ENCODE results near the gene CSTPP1.
"Not testable (repeated sequence)": the region's sequence is repeated elsewhere in the genome, so short reads cannot be mapped to it uniquely, and the experiment has no call there.

The CSTPP1 gene

GRCh38 chr11:46984548-46984947 is 48.0 kb downstream of the CSTPP1 start:
- Histone ChIP-seq H3K9me3 (ENCODE audit: control insufficient read depth, insufficient read depth, low read length) (no peaks in the 10 kb centered on the region), H3K9me2 (replicated peaks; ENCODE audit: control insufficient read depth, low read length) (no peaks in the 10 kb centered on the region), H3K4me3 (ENCODE audit: low read length) (no peak overlapping the region), H3K79me2 (ENCODE audit: control insufficient read depth, low read length) (no peaks in the 10 kb centered on the region), H3K4me1 (ENCODE audit: control insufficient read depth, low read length) (no peaks in the 10 kb centered on the region), H3F3A (ENCODE audit: control insufficient read depth, insufficient read depth) (no peaks in the 10 kb centered on the region), H3K27me3 (ENCODE audit: control insufficient read depth, low read length) (no peaks in the 10 kb centered on the region), H3K36me3 (ENCODE audit: control insufficient read depth, low read length) (peaks cover 1% of the 10 kb centered on the region), H3K4me2 (ENCODE audit: low read length) (no peak overlapping the region), H4K20me1 (ENCODE audit: control insufficient read depth, insufficient read depth, low read depth, low read length) (no peaks in the 10 kb centered on the region), H3K27ac (ENCODE audit: low read depth, low read length) (no peak overlapping the region)
- TF ChIP-seq EZH2phosphoT487 (IDR thresholded peaks at IDR 0.05; ENCODE audit: borderline replicate concordance, low read length) = no peak
- TF ChIP-seq, protein P1, sequence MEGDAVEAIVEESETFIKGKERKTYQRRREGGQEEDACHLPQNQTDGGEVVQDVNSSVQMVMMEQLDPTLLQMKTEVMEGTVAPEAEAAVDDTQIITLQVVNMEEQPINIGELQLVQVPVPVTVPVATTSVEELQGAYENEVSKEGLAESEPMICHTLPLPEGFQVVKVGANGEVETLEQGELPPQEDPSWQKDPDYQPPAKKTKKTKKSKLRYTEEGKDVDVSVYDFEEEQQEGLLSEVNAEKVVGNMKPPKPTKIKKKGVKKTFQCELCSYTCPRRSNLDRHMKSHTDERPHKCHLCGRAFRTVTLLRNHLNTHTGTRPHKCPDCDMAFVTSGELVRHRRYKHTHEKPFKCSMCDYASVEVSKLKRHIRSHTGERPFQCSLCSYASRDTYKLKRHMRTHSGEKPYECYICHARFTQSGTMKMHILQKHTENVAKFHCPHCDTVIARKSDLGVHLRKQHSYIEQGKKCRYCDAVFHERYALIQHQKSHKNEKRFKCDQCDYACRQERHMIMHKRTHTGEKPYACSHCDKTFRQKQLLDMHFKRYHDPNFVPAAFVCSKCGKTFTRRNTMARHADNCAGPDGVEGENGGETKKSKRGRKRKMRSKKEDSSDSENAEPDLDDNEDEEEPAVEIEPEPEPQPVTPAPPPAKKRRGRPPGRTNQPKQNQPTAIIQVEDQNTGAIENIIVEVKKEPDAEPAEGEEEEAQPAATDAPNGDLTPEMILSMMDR (IDR thresholded peaks at IDR 0.05; ENCODE audit: low read depth, low read length, poor library complexity, severe bottlenecking) = no peak

GRCh38 chr11:46984987-46985386 is 48.4 kb downstream of the CSTPP1 start:
- Histone ChIP-seq H3K9me2 (replicated peaks; ENCODE audit: control insufficient read depth, low read length) (no peaks in the 10 kb centered on the region), H3K9me3 (ENCODE audit: control insufficient read depth, insufficient read depth, low read length) (no peaks in the 10 kb centered on the region), H3K4me1 (ENCODE audit: control insufficient read depth, low read length) (peaks cover under 1% of the 10 kb centered on the region), H3F3A (ENCODE audit: control insufficient read depth, insufficient read depth) (no peaks in the 10 kb centered on the region), H3K36me3 (ENCODE audit: control insufficient read depth, low read length) (peaks cover 6% of the 10 kb centered on the region), H4K20me1 (ENCODE audit: control insufficient read depth, insufficient read depth, low read depth, low read length) (no peaks in the 10 kb centered on the region), H3K4me3 (ENCODE audit: low read length) (no peak overlapping the region), H3K4me2 (ENCODE audit: low read length) (no peak overlapping the region), H3K79me2 (ENCODE audit: control insufficient read depth, low read length) (no peaks in the 10 kb centered on the region), H3K27me3 (ENCODE audit: control insufficient read depth, low read length) (no peaks in the 10 kb centered on the region), H3K27ac (ENCODE audit: low read depth, low read length) (no peak overlapping the region)
- TF ChIP-seq EZH2phosphoT487 (IDR thresholded peaks at IDR 0.05; ENCODE audit: borderline replicate concordance, low read length) = no peak
- TF ChIP-seq, protein P1 (IDR thresholded peaks at IDR 0.05; ENCODE audit: low read depth, low read length, poor library complexity, severe bottlenecking) = no peak

- no peak for TF ChIP-seq EZH2phosphoT487 (IDR thresholded peaks at IDR 0.05; ENCODE audit: borderline replicate concordance, low read length)
- TF ChIP-seq, protein P1 (IDR thresholded peaks at IDR 0.05; ENCODE audit: low read depth, low read length, poor library complexity, severe bottlenecking) = no peak
- Histone ChIP-seq H3K36me3 (ENCODE audit: control insufficient read depth, low read length) (peaks cover 7% of the 10 kb centered on the region), H3K4me3 (ENCODE audit: low read length) (no peak overlapping the region), H3K9me2 (replicated peaks; ENCODE audit: control insufficient read depth, low read length) (no peaks in the 10 kb centered on the region), H3K27me3 (ENCODE audit: control insufficient read depth, low read length) (no peaks in the 10 kb centered on the region), H3K9me3 (ENCODE audit: control insufficient read depth, insufficient read depth, low read length) (no peaks in the 10 kb centered on the region), H3K79me2 (ENCODE audit: control insufficient read depth, low read length) (no peaks in the 10 kb centered on the region), H3K4me1 (ENCODE audit: control insufficient read depth, low read length) (peaks cover 6% of the 10 kb centered on the region), H4K20me1 (ENCODE audit: control insufficient read depth, insufficient read depth, low read depth, low read length) (no peaks in the 10 kb centered on the region), H3K4me2 (ENCODE audit: low read length) (no peak overlapping the region), H3K27ac (ENCODE audit: low read depth, low read length) (no peak overlapping the region), H3F3A (ENCODE audit: control insufficient read depth, insufficient read depth) (no peaks in the 10 kb centered on the region)
Measured at GRCh38 chr11:46987183-46987582, 50.6 kb downstream of the CSTPP1 start.

GRCh38 chr11:46989810-46990487 is 53.4 kb downstream of the CSTPP1 start:
- H4K20me1 ChIP-seq (ENCODE audit: control insufficient read depth, insufficient read depth, low read depth, low read length); H3K4me1 ChIP-seq (ENCODE audit: control insufficient read depth, low read length); H3K4me3 ChIP-seq (ENCODE audit: low read length); H3K27me3 ChIP-seq (ENCODE audit: control insufficient read depth, low read length); H3K79me2 ChIP-seq (ENCODE audit: control insufficient read depth, low read length); H3F3A ChIP-seq (ENCODE audit: control insufficient read depth, insufficient read depth); H3K4me2 ChIP-seq (ENCODE audit: low read length); H3K9me2 ChIP-seq (replicated peaks; ENCODE audit: control insufficient read depth, low read length); H3K27ac ChIP-seq (ENCODE audit: low read depth, low read length); H3K9me3 ChIP-seq (ENCODE audit: control insufficient read depth, insufficient read depth, low read length); H3K36me3 ChIP-seq (ENCODE audit: control insufficient read depth, low read length): not testable (repeated sequence)

All from DOHH2 (cell line).